ENCODE data around the gene FOXJ1. TPM values are rescaled to one million over a fixed set of nuclear protein-coding genes. Genes with fewer than 3 reads are reported as not detected.
A peak's percentile ranks its signal among the peaks of the same experiment; 100 is the strongest.

Gene FOXJ1
- total and polyA plus RNA-seq, 2 of the 8 experiments (the other 6 are each of a cell fraction or from before 2014, with no cell fraction given): 4.7 to 5.4 TPM

- no peaks in the 10 kb centered on the region for H4K20me1 ChIP-seq (replicated peaks in 1 of 2; ENCODE audit: control insufficient read depth in 1 of 2, insufficient read depth in 2 of 2, low read length in 2 of 2)
- H3K9ac ChIP-seq (replicated peaks in 1 of 4; ENCODE audit: extremely low read depth in 1 of 4, low read depth in 3 of 4, low read length in 3 of 4): no peak overlapping the region
- no peak overlapping the region for H2BK15ac ChIP-seq (ENCODE audit: low read length)
- H3K14ac ChIP-seq (ENCODE audit: insufficient read length): no peak overlapping the region
- TF ChIP-seq RAD21 (IDR thresholded peaks at IDR 0.05 in 1 of 2, conservative IDR thresholded peaks at IDR 0.05 in 1 of 2; ENCODE audit: low read depth in 2 of 2, low read length in 2 of 2) (no peak), BRCA1 (IDR thresholded peaks at IDR 0.05; ENCODE audit: low read depth, low read length) (no peak), SRF (IDR thresholded peaks at IDR 0.05; ENCODE audit: low read depth, low read length) (no peak), RBBP5 (IDR thresholded peaks at IDR 0.05; ENCODE audit: borderline replicate concordance, low read depth, low read length) (no peak), SIRT6 (IDR thresholded peaks at IDR 0.05; ENCODE audit: low read length) (no peak), NANOG (IDR thresholded peaks at IDR 0.05; ENCODE audit: insufficient read depth, low read depth, low read length, poor library complexity, severe bottlenecking) (no peak), PHF8 (conservative IDR thresholded peaks at IDR 0.05; ENCODE audit: low read depth, low read length) (no peak)
- TF ChIP-seq, protein P1, sequence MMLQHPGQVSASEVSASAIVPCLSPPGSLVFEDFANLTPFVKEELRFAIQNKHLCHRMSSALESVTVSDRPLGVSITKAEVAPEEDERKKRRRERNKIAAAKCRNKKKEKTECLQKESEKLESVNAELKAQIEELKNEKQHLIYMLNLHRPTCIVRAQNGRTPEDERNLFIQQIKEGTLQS (IDR thresholded peaks at IDR 0.05; ENCODE audit: insufficient read depth, low read depth, low read length): no peak
- TF ChIP-seq, protein P2, sequence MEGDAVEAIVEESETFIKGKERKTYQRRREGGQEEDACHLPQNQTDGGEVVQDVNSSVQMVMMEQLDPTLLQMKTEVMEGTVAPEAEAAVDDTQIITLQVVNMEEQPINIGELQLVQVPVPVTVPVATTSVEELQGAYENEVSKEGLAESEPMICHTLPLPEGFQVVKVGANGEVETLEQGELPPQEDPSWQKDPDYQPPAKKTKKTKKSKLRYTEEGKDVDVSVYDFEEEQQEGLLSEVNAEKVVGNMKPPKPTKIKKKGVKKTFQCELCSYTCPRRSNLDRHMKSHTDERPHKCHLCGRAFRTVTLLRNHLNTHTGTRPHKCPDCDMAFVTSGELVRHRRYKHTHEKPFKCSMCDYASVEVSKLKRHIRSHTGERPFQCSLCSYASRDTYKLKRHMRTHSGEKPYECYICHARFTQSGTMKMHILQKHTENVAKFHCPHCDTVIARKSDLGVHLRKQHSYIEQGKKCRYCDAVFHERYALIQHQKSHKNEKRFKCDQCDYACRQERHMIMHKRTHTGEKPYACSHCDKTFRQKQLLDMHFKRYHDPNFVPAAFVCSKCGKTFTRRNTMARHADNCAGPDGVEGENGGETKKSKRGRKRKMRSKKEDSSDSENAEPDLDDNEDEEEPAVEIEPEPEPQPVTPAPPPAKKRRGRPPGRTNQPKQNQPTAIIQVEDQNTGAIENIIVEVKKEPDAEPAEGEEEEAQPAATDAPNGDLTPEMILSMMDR (IDR thresholded peaks at IDR 0.05; ENCODE audit: control extremely low read depth in 1 of 3, insufficient read depth in 1 of 3, low read depth in 1 of 3, low read length in 3 of 3): no peak
- no peak overlapping the region for H2BK5ac ChIP-seq (ENCODE audit: low read depth, low read length)
- H3K4me2 ChIP-seq (ENCODE audit: insufficient read depth in 1 of 2, low read depth in 2 of 2, low read length in 2 of 2): peak overlapping the region; percentile 14 to 20; a peak in 3 of 4 replicates
- 90% methylated on average over 4 of the region's 4 CpGs; no CpG with 5 or more reads in 1 of the 2 experiments for WGBS, 2 experiments (ENCODE audit: extremely low coverage in 1 of 2, insufficient coverage in 1 of 2, insufficient read length in 1 of 2, insufficient replicate concordance in 2 of 2, low coverage in 1 of 2, low lambda C conversion rate in 2 of 2, missing lambda C conversion rate in 1 of 2)
- no peak for DNase-seq (ENCODE audit: low read depth in 1 of 2, low spot score in 2 of 2)
- H3K27me3 ChIP-seq (replicated peaks in 1 of 4; ENCODE audit: control insufficient read depth in 3 of 4, extremely low read depth in 1 of 4, insufficient read depth in 3 of 4, low read length in 3 of 4): no peaks in the 10 kb centered on the region
- H3K79me2 ChIP-seq (ENCODE audit: control insufficient read depth in 1 of 2, insufficient read depth in 2 of 2, low read length in 2 of 2): no peaks in the 10 kb centered on the region
- H3K27ac ChIP-seq (ENCODE audit: low read depth, low read length): no peak overlapping the region
- no peak overlapping the region for H2BK12ac ChIP-seq (ENCODE audit: low read depth, low read length)
- no peak overlapping the region for H3K4me3 ChIP-seq (ENCODE audit: extremely low read depth in 1 of 4, insufficient read depth in 2 of 4, low read depth in 3 of 4, low read length in 4 of 4)
- peak overlapping the region; percentile 74; the same call in 1 of the 2 replicates for H2BK20ac ChIP-seq (ENCODE audit: low read length)
- no peak overlapping the region for H4K91ac ChIP-seq (replicated peaks; ENCODE audit: insufficient read length, low read length)
- H3K18ac ChIP-seq (ENCODE audit: extremely low read depth, low read length): no peak overlapping the region
- H4K8ac ChIP-seq (ENCODE audit: extremely low read depth, insufficient read depth, low read length): no peak overlapping the region
- no peak overlapping the region for H2AFZ ChIP-seq (ENCODE audit: low read length)
- no peak overlapping the region for H2BK120ac ChIP-seq (replicated peaks; ENCODE audit: low read depth, low read length)
- ChIA-PET POLR2A (ENCODE audit: partially characterized antibody) (no interaction called here), CTCF (ENCODE audit: partially characterized antibody) (interaction anchor here (0.6 to 24.4 kb wide), 4 partner anchors 13 to 117 kb away, joined by 3 to 778 read pairs (median 271); partner anchors contain the start of genes EXOC7 and FOXJ1)
- no peaks in the 10 kb centered on the region for H3K79me1 ChIP-seq (ENCODE audit: low read depth, low read length)
- no peaks in the 10 kb centered on the region for H3K23me2 ChIP-seq (ENCODE audit: low read depth, low read length)
- H3K9me3 ChIP-seq (ENCODE audit: insufficient read depth in 2 of 2, low read depth in 1 of 2, low read length in 1 of 2): no peaks in the 10 kb centered on the region
- no peak overlapping the region for H4K5ac ChIP-seq (ENCODE audit: insufficient read length, low read depth, low read length)
- H3K56ac ChIP-seq (replicated peaks; ENCODE audit: insufficient read length, low read depth, low read length): no peak overlapping the region
- no peak for FAIRE-seq
- no peak overlapping the region for H2AK5ac ChIP-seq (ENCODE audit: low read depth, low read length)
- no peak overlapping the region for H3K23ac ChIP-seq (ENCODE audit: insufficient read length)
- peaks cover 0 to 7% (median 3%) of the 10 kb centered on the region in 4 experiments; a peak in 4 of 7 replicates for H3K4me1 ChIP-seq (replicated peaks in 1 of 4; ENCODE audit: control insufficient read depth in 3 of 4, insufficient read depth in 4 of 4, low read length in 3 of 4)
- H3K36me3 ChIP-seq (ENCODE audit: control insufficient read depth in 2 of 4, insufficient read depth in 4 of 4, low read length in 3 of 4): no peaks in the 10 kb centered on the region
- no peak overlapping the region for H3K4ac ChIP-seq (replicated peaks; ENCODE audit: insufficient read length, low read depth, low read length)
Observed at GRCh38 chr17:76163919-76164318, 22.9 kb upstream of the FOXJ1 start.

All from H1 (cell line).